Muscle of leg (tissue), 16 donors: ENCODE data around the gene ZNF618. TPM values are rescaled to one million over a fixed set of nuclear protein-coding genes. Genes with fewer than 3 reads are reported as not detected.
A peak's percentile ranks its signal among the peaks of the same experiment; 100 is the strongest.

Experiments
- DNase-seq: peaks from one replicate; pipeline ENCODE4 v3.0.0; 2013
- H3K27ac ChIP-seq: one replicate; pipeline ENCODE4 v1.5.1; 2013; ENCODE audit warnings: mild to moderate bottlenecking, low read length, control low read depth
- H3K27me3 ChIP-seq: one replicate; pipeline ENCODE4 v1.6.1; 2013; ENCODE audit warnings: low read length; ENCODE audit not compliant: control insufficient read depth, insufficient read depth
- H3K36me3 ChIP-seq: one replicate; pipeline ENCODE4 v1.6.1; 2013; ENCODE audit warnings: low read length; ENCODE audit not compliant: control insufficient read depth, insufficient read depth
- H3K4me1 ChIP-seq: one replicate; pipeline ENCODE4 v1.6.1; 2013; ENCODE audit warnings: low read length; ENCODE audit not compliant: control insufficient read depth, insufficient read depth
- H3K4me3 ChIP-seq: one replicate; pipeline ENCODE4 v1.5.1; 2013; ENCODE audit warnings: low read length, control low read depth
- H3K9me3 ChIP-seq: replicated peaks from 2 replicates; pipeline ENCODE4 v1.6.1; 2013; ENCODE audit warnings: low read depth, low read length; ENCODE audit not compliant: control insufficient read depth
- WGBS: methylation state at CpG from one replicate; pipeline ENCODE4 v1.1.5; 2013; ENCODE audit warnings: missing lambda C conversion rate; ENCODE audit not compliant: insufficient coverage; 5-methylcytosine and 5-hydroxymethylcytosine counted together
- long read RNA-seq, 11 donors: transcript quantifications; one replicate each; lab custom pipeline, GENCODE V29; 2026
- polyA plus RNA-seq, 8 donors: library from polyadenylated mRNA; unstranded; fragments of 120-200 nt; gene quantifications; one replicate each; pipeline versions ENCODE4 v1.2.1 to v1.2.3, GENCODE V29; 2013; ENCODE audit warnings: inconsistent platforms in 1 of 8, low replicate concordance in 1 of 8; ENCODE audit not compliant: insufficient read length in 8 of 8, insufficient read depth in 1 of 8
- total RNA-seq: library from RNA; stranded (reverse); fragments of 120-200 nt; gene quantifications from one replicate; pipeline ENCODE4 v1.2.4, GENCODE V29; 2013

ZNF618 gene, protein sequence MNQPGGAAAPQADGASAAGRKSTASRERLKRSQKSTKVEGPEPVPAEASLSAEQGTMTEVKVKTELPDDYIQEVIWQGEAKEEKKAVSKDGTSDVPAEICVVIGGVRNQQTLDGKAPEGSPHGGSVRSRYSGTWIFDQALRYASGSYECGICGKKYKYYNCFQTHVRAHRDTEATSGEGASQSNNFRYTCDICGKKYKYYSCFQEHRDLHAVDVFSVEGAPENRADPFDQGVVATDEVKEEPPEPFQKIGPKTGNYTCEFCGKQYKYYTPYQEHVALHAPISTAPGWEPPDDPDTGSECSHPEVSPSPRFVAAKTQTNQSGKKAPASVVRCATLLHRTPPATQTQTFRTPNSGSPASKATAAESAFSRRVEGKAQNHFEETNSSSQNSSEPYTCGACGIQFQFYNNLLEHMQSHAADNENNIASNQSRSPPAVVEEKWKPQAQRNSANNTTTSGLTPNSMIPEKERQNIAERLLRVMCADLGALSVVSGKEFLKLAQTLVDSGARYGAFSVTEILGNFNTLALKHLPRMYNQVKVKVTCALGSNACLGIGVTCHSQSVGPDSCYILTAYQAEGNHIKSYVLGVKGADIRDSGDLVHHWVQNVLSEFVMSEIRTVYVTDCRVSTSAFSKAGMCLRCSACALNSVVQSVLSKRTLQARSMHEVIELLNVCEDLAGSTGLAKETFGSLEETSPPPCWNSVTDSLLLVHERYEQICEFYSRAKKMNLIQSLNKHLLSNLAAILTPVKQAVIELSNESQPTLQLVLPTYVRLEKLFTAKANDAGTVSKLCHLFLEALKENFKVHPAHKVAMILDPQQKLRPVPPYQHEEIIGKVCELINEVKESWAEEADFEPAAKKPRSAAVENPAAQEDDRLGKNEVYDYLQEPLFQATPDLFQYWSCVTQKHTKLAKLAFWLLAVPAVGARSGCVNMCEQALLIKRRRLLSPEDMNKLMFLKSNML
- total RNA-seq (6.4 TPM), polyA plus RNA-seq (10 to 100 TPM; 10.3 to 21.8 (median 16.2) TPM)
- long read RNA-seq, donor 1, full-length matches to known transcripts, result 1 of 1 reads
- long read RNA-seq, donor 1, partial matches to known transcripts, result 0 of 1 reads
- long read RNA-seq, donor 1, other reads (novel, unspliced or antisense), result 0 of 1 reads
- long read RNA-seq, donor 2, result 0 reads
- long read RNA-seq, donor 3, full-length matches to known transcripts, result 1 of 1 reads
- long read RNA-seq, donor 3, partial matches to known transcripts, result 0 of 1 reads
- long read RNA-seq, donor 3, other reads (novel, unspliced or antisense), result 0 of 1 reads
- long read RNA-seq, donor 4, result 0 reads
- long read RNA-seq, donor 5, full-length matches to known transcripts, result 1 of 1 reads
- long read RNA-seq, donor 5, partial matches to known transcripts, result 0 of 1 reads
- long read RNA-seq, donor 5, other reads (novel, unspliced or antisense), result 0 of 1 reads
- long read RNA-seq, donor 6, full-length matches to known transcripts, result 2 of 2 reads
- long read RNA-seq, donor 6, partial matches to known transcripts, result 0 of 2 reads
- long read RNA-seq, donor 6, other reads (novel, unspliced or antisense), result 0 of 2 reads
- long read RNA-seq, donor 7, result 0 reads
- long read RNA-seq, donor 8, result 0 reads
- long read RNA-seq, donor 9, partial matches to known transcripts, result 12 of 12 reads
- long read RNA-seq, donor 9, other reads (novel, unspliced or antisense), result 0 of 12 reads
- long read RNA-seq, donor 10, result 0 reads
- long read RNA-seq, donor 11, full-length matches to known transcripts, result 1 of 1 reads
- long read RNA-seq, donor 11, partial matches to known transcripts, result 0 of 1 reads
- long read RNA-seq, donor 11, other reads (novel, unspliced or antisense), result 0 of 1 reads

- peak; percentile 54 for DNase-seq
- H3K27ac ChIP-seq, result peak within 1 kb of the TSS; percentile 75
- H3K27me3 ChIP-seq, result peaks cover 3% of the 10 kb centered on the region
- WGBS, result under 1% methylated on average over 60 of the region's 84 CpGs
- peaks cover 4% of the 10 kb centered on the region for H3K4me1 ChIP-seq
- peak within 1 kb of the TSS; percentile 89 for H3K4me3 ChIP-seq
- H3K9me3 ChIP-seq, result no peaks in the 10 kb centered on the region
- no peaks in the 10 kb centered on the region for H3K36me3 ChIP-seq
Observed at GRCh38 chr9:113876151-113876992, at the start of gene ZNF618. ZNF618 (plus strand) TSS chr9:113876309; CDS start chr9:113876381, 72 bp downstream.

DNA sequence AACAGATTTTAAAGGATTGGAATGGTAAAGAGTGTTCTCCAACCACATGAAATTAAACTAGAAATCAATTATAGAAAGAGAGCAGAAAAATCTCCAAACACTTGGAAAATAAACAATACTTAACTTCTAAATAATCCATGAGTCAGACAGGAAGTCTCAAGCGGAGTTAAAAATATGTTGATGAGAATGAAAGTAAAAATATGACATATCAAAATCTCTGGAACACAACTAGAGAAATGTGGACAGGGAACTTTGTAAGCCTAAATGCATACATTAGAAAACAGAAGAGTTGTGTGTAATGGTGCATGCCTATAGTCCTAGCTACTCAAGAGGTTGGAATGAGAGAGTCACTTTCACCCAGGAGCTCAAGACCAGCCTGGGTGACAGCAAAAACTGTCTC is 47.9 kb upstream of the ZNF618 start:
- H3K4me3 ChIP-seq, result no peak overlapping the region
- DNase-seq, result no peak
- no CpG with 5 or more reads among the region's 1 CpG for WGBS
- H3K9me3 ChIP-seq, result peaks cover 11% of the 10 kb centered on the region
- no peaks in the 10 kb centered on the region for H3K4me1 ChIP-seq
- no peaks in the 10 kb centered on the region for H3K27me3 ChIP-seq
- no peaks in the 10 kb centered on the region for H3K36me3 ChIP-seq
- H3K27ac ChIP-seq, result no peak overlapping the region

GRCh38 chr9:113837334-113837733 is 38.8 kb upstream of the ZNF618 start:
- Histone ChIP-seq H3K27ac (no peak overlapping the region), H3K4me1 (no peaks in the 10 kb centered on the region), H3K36me3 (no peaks in the 10 kb centered on the region), H3K27me3 (no peaks in the 10 kb centered on the region), H3K9me3 (no peaks in the 10 kb centered on the region), H3K4me3 (no peak overlapping the region)
- WGBS, result no CpG with 5 or more reads among the region's 3 CpGs
- DNase-seq, result no peak

DNA sequence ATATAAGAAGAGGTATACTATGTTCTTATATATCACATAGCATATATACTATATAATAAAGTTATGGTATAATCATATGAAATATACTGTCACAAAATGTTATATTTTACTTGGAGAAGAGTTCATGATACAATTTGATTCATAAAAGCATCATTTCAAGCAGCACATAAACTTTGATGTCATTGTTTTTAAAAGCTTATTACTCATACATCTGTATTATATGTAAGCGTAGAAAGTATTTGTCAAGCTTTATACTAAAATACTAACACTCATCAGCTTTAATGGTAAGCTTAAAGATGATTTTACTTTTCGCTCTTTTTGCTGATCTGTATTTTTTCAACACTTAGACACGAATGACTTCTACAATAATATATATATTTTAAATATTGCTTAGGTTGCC is 34.0 kb upstream of the ZNF618 start:
- Histone ChIP-seq H3K27ac (no peak overlapping the region), H3K36me3 (no peaks in the 10 kb centered on the region), H3K4me3 (no peak overlapping the region), H3K4me1 (peaks cover 10% of the 10 kb centered on the region), H3K27me3 (no peaks in the 10 kb centered on the region), H3K9me3 (no peaks in the 10 kb centered on the region)
- no peak for DNase-seq
- no CpG with 5 or more reads among the region's 3 CpGs for WGBS

GRCh38 chr9:113844466-113844865 is 31.6 kb upstream of the ZNF618 start:
- WGBS, result no CpG with 5 or more reads among the region's 1 CpG
- DNase-seq, result peak; percentile 46

GRCh38 chr9:113851359-113851758 is 24.8 kb upstream of the ZNF618 start:
- Histone ChIP-seq H3K9me3 (peaks cover 8% of the 10 kb centered on the region), H3K27me3 (no peaks in the 10 kb centered on the region), H3K36me3 (no peaks in the 10 kb centered on the region), H3K4me3 (no peak overlapping the region), H3K4me1 (no peaks in the 10 kb centered on the region), H3K27ac (no peak overlapping the region)
- DNase-seq, result no peak
- WGBS, result 83% methylated on average over 13 of the region's 25 CpGs

More at GRCh38 chr9:113844466-113844865, 31.6 kb upstream of the ZNF618 start:
- Histone ChIP-seq H3K27me3 (no peaks in the 10 kb centered on the region), H3K36me3 (no peaks in the 10 kb centered on the region), H3K9me3 (no peaks in the 10 kb centered on the region), H3K4me3 (no peak overlapping the region), H3K4me1 (peaks cover 10% of the 10 kb centered on the region), H3K27ac (no peak overlapping the region)

DNA sequence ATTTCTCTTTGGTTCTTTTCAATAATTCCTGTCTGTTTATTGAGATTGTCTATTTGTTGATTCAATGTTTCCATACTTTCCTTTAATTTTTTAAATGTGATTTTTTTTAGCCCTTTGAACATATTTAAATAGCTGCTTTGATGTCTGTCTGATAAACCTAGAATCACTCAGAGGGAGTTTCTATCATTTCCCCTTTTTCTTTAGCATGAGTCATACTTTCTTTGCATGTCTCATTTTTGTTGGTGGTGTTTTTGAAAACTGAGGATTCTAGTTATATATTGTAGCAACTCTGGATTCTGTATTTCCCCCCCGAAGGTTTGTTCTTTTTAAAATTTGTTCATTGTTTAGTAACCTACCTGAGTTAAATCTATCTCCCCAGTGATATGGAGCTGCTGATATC is 24.2 kb upstream of the ZNF618 start:
- no peak overlapping the region for H3K4me3 ChIP-seq
- no peak overlapping the region for H3K27ac ChIP-seq
- no CpG with 5 or more reads among the region's 1 CpG for WGBS
- no peaks in the 10 kb centered on the region for H3K27me3 ChIP-seq
- no peaks in the 10 kb centered on the region for H3K36me3 ChIP-seq
- peaks cover 8% of the 10 kb centered on the region for H3K9me3 ChIP-seq
- no peak for DNase-seq
- no peaks in the 10 kb centered on the region for H3K4me1 ChIP-seq

DNA sequence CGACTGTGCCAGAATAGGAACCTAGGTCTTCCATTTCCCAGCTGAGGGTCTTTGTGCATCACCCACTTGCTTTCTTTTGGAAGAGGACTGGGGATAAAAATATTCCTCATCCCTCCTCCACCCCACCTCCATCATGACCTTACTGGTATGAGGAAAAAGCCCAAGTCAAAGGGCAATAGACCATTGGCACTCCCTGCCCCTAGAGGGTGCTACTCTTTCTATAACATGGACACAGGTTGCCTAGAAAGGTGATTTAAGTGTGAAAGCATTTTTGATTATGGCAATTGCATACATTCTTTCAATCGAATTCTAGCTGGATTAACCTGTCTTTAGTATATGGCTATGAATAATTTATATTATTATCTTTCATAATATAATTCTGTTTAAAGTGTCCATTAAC is 22.8 kb upstream of the ZNF618 start:
- Histone ChIP-seq H3K36me3 (no peaks in the 10 kb centered on the region), H3K4me1 (no peaks in the 10 kb centered on the region)

More for the DNA sequence above, 22.8 kb upstream of the ZNF618 start:
- no CpG with 5 or more reads among the region's 2 CpGs for WGBS
- Histone ChIP-seq H3K27ac (no peak overlapping the region), H3K9me3 (peaks cover 8% of the 10 kb centered on the region), H3K27me3 (peaks cover 2% of the 10 kb centered on the region), H3K4me3 (no peak overlapping the region)
- DNase-seq, result no peak
